Ishikawa (cell line): Measurements from ENCODE around the gene GUCY1A1.

Source experiments
- CEBPB ChIP-seq: IDR thresholded peaks from 2 replicates; pipeline ENCODE4 v1.6.1; 2012
- CREB1 ChIP-seq: IDR thresholded peaks from 2 replicates; pipeline ENCODE4 v1.6.1; 2012; ENCODE audit warnings: low read depth
- EP300 ChIP-seq: IDR thresholded peaks from 2 replicates; pipeline ENCODE4 v1.6.1; 2012; ENCODE audit warnings: borderline replicate concordance
- FOXM1 ChIP-seq: IDR thresholded peaks from 2 replicates; pipeline ENCODE4 v1.6.1; 2012; ENCODE audit warnings: low read depth, borderline replicate concordance
- MAX ChIP-seq: IDR thresholded peaks from 2 replicates; pipeline ENCODE4 v1.6.1; 2012
- NFIC ChIP-seq: IDR thresholded peaks from 2 replicates; pipeline ENCODE4 v1.6.1; 2012
- RAD21 ChIP-seq: IDR thresholded peaks from 2 replicates; pipeline ENCODE4 v1.6.1; 2012; ENCODE audit warnings: low read depth
- REST ChIP-seq: IDR thresholded peaks from 2 replicates; pipeline ENCODE4 v1.6.1; 2012; ENCODE audit warnings: low read depth, mild to moderate bottlenecking
- TAF1 ChIP-seq: IDR thresholded peaks from 2 replicates; pipeline ENCODE4 v1.6.1; 2012; ENCODE audit warnings: low read depth, mild to moderate bottlenecking
- TCF12 ChIP-seq: IDR thresholded peaks from 2 replicates; pipeline ENCODE4 v1.6.1; 2012; ENCODE audit warnings: low read depth
- TEAD4 ChIP-seq: IDR thresholded peaks from 2 replicates; pipeline ENCODE4 v1.6.1; 2012
- YY1 ChIP-seq: IDR thresholded peaks from 2 replicates; pipeline ENCODE4 v1.6.1; 2012; ENCODE audit warnings: low read depth

GRCh38 chr4:155722336-155722735 lies 55.7 kb downstream of the GUCY1A1 start:
- TF ChIP-seq EP300 (no peak), TAF1 (no peak), REST (no peak), TEAD4 (no peak), MAX (no peak), RAD21 (no peak), NFIC (no peak), TCF12 (no peak), FOXM1 (no peak), CREB1 (no peak), CEBPB (no peak), YY1 (no peak)
